Thoracic aorta (tissue), 2 donors: ENCODE data around the gene CUTA. TPM values are rescaled to one million over a fixed set of nuclear protein-coding genes. Genes with fewer than 3 reads are reported as not detected.

ENCODE experiments used
- ATAC-seq: fragments of 150-250 bp; one replicate; pipeline ENCODE4 v1.8.0; 2017; ENCODE audit warnings: low read depth; ENCODE audit not compliant: insufficient number of reproducible peaks, low FRiP score
- DNase-seq: peaks from one replicate; pipeline ENCODE4 v3.0.0-alpha.2; 2020; ENCODE audit warnings: low spot score
- H3K27ac ChIP-seq, 2 donors: fragments of 200-600 bp; sonication (generic); 1 replicate in 1 of 2; 2 replicates in 1 of 2; pipeline ENCODE4 v1.5.1; 2016; ENCODE audit warnings: mild to moderate bottlenecking in 2 of 2, moderate library complexity in 2 of 2
- H3K27me3 ChIP-seq: fragments of 200-600 bp; sonication (generic); replicated peaks from 2 replicates; pipeline ENCODE4 v1.6.0; 2016; ENCODE audit warnings: mild to moderate bottlenecking; ENCODE audit not compliant: insufficient read depth
- H3K36me3 ChIP-seq: fragments of 200-600 bp; sonication (generic); one replicate; pipeline ENCODE4 v1.5.1; 2016
- H3K4me1 ChIP-seq, 2 donors: fragments of 200-600 bp; sonication (generic); 1 replicate in 1 of 2; 2 replicates in 1 of 2; pipeline versions ENCODE4 v1.5.1 to v1.6.0; 2016; ENCODE audit warnings: low read depth in 2 of 2, mild to moderate bottlenecking in 1 of 2; ENCODE audit not compliant: control insufficient read depth in 1 of 2
- H3K4me3 ChIP-seq: fragments of 200-600 bp; sonication (generic); 2 replicates; pipeline ENCODE4 v1.5.1; 2016; ENCODE audit warnings: mild to moderate bottlenecking
- H3K9me3 ChIP-seq: fragments of 200-600 bp; sonication (generic); 2 replicates; pipeline ENCODE4 v1.5.1; 2016
- CTCF ChIP-seq: fragments of 200-600 bp; sonication (generic); IDR thresholded peaks from one replicate; pipeline ENCODE4 v1.5.1; 2019; ENCODE audit warnings: antibody characterized with exemption
- total RNA-seq, 2 donors: library from RNA; depleted of rRNA; stranded (reverse); fragments of >200 nt; gene quantifications; one replicate each; pipeline versions ENCODE4 v1.1.0 to v1.2.3, GENCODE V29; 2016

CUTA gene
- total RNA-seq, 2 donors from 2014 or later: 60.3 to 207 TPM

GRCh38 chr6:33412140-33413009 lies 5.5 kb downstream of the CUTA start:
- H3K27ac ChIP-seq: peak overlapping the region; percentile 88 to 96
- peaks cover 15 to 56% of the 10 kb centered on the region in 2 donors for H3K4me1 ChIP-seq
- no peaks in the 10 kb centered on the region for H3K27me3 ChIP-seq
- no peaks in the 10 kb centered on the region for H3K9me3 ChIP-seq
- DNase-seq: no peak
- ATAC-seq: no peak
- H3K4me3 ChIP-seq: peak overlapping the region; percentile 99
- TF ChIP-seq CTCF: no peak
- peaks cover 31% of the 10 kb centered on the region for H3K36me3 ChIP-seq

GRCh38 chr6:33411632-33412005 lies 6.3 kb downstream of the CUTA start:
- DNase-seq: no peak
- H3K27ac ChIP-seq: peak overlapping the region; percentile 88 to 96
- no peaks in the 10 kb centered on the region for H3K9me3 ChIP-seq
- TF ChIP-seq CTCF: no peak
- peaks cover 7 to 48% of the 10 kb centered on the region in 2 donors for H3K4me1 ChIP-seq
- no peaks in the 10 kb centered on the region for H3K27me3 ChIP-seq
- no peak for ATAC-seq
- H3K4me3 ChIP-seq: peak overlapping the region; percentile 99
- H3K36me3 ChIP-seq: peaks cover 31% of the 10 kb centered on the region

GRCh38 chr6:33410711-33411631 lies 6.9 kb downstream of the CUTA start, which contains the start of gene PHF1:
Gene PHF1 (plus strand): TSS chr6:33411014. CDS start chr6:33412264, 1,250 bp downstream.
- DNase-seq (no peak), ATAC-seq (peak; percentile 62)
- peak within 1 kb of the TSS; percentile 88 to 96 for H3K27ac ChIP-seq
- H3K4me3 ChIP-seq: peak within 1 kb of the TSS; percentile 99
- H3K36me3 ChIP-seq: peaks cover 30% of the 10 kb centered on the region
- H3K27me3 ChIP-seq: no peaks in the 10 kb centered on the region
- peaks cover 5 to 42% of the 10 kb centered on the region in 2 donors for H3K4me1 ChIP-seq
- peak; percentile 12 for TF ChIP-seq CTCF
- H3K9me3 ChIP-seq: no peaks in the 10 kb centered on the region

GRCh38 chr6:33410050-33410710 lies 7.7 kb downstream of the CUTA start:
- H3K36me3 ChIP-seq: peaks cover 22% of the 10 kb centered on the region
- H3K4me3 ChIP-seq: peak overlapping the region; percentile 99
- no peak for TF ChIP-seq CTCF
- H3K27ac ChIP-seq: peak overlapping the region; percentile 88 to 96
- ATAC-seq (peak; percentile 75), DNase-seq (peak; percentile 93)
- H3K4me1 ChIP-seq: peaks cover 5 to 35% of the 10 kb centered on the region in 2 donors
- no peaks in the 10 kb centered on the region for H3K9me3 ChIP-seq
- no peaks in the 10 kb centered on the region for H3K27me3 ChIP-seq
